Stimulated activated CD8-positive, alpha-beta memory T cell treated with anti-CD3 and anti-CD28 coated beads, Interleukin-7, amount 100 ng/mL, for 1 hour (primary cell): ENCODE measurements around the gene DIO3.

Experiments
- DNase-seq, 2 donors: peaks; one replicate each; pipeline ENCODE4 v3.0.0-alpha.2; 2020; ENCODE audit warnings: low read depth in 2 of 2

Gene DIO3

GRCh38 chr14:101582294-101582693, 21.0 kb downstream of the DIO3 start:
- DNase-seq: no peak

- no peak for DNase-seq
Measured at GRCh38 chr14:101583006-101583714, 21.9 kb downstream of the DIO3 start.

- DNase-seq: no peak
Measured at GRCh38 chr14:101583715-101584054, 22.4 kb downstream of the DIO3 start.

- DNase-seq: no peak
Measured at GRCh38 chr14:101584055-101584859, 23.0 kb downstream of the DIO3 start.

GRCh38 chr14:101585211-101585610, 23.9 kb downstream of the DIO3 start:
- no peak for DNase-seq

- DNase-seq: no peak
Measured at GRCh38 chr14:101586531-101587430, 25.5 kb downstream of the DIO3 start.

- no peak for DNase-seq
Measured at GRCh38 chr14:101587441-101587911, 26.2 kb downstream of the DIO3 start.

GRCh38 chr14:101588286-101588975, 27.1 kb downstream of the DIO3 start:
- no peak for DNase-seq

- no peak for DNase-seq
Measured at GRCh38 chr14:101588990-101589389, 27.7 kb downstream of the DIO3 start.

GRCh38 chr14:101589486-101590015, 28.3 kb downstream of the DIO3 start:
- no peak for DNase-seq

GRCh38 chr14:101590062-101590461, 28.8 kb downstream of the DIO3 start:
- DNase-seq: no peak

GRCh38 chr14:101590616-101591015, 29.3 kb downstream of the DIO3 start:
- no peak for DNase-seq

- DNase-seq: no peak
Measured at GRCh38 chr14:101591121-101591520, 29.8 kb downstream of the DIO3 start.

GRCh38 chr14:101591582-101591981, 30.3 kb downstream of the DIO3 start:
- DNase-seq: no peak

- DNase-seq: no peak
Measured at GRCh38 chr14:101593411-101594238, 32.3 kb downstream of the DIO3 start.

GRCh38 chr14:101594511-101595148, 33.3 kb downstream of the DIO3 start:
- DNase-seq: no peak

GRCh38 chr14:101595349-101595748, 34.1 kb downstream of the DIO3 start:
- DNase-seq: no peak

- no peak for DNase-seq
Measured at GRCh38 chr14:101595887-101596721, 34.8 kb downstream of the DIO3 start.

GRCh38 chr14:101596742-101597141, 35.4 kb downstream of the DIO3 start:
- DNase-seq: no peak
